Stimulated activated CD4-positive, alpha-beta T cell treated with anti-CD3 and anti-CD28 coated beads, TNF-alpha, amount 100 ng/mL, for 4 hours (primary cell): ENCODE data around the gene PPIG.
"Not testable (repeated sequence)": the region's sequence is repeated elsewhere in the genome, so short reads cannot be mapped to it uniquely, and the experiment has no call there.

Experiments used
- DNase-seq, 3 experiments: peaks; one replicate each; pipeline ENCODE4 v3.0.0-alpha.2; 2020; ENCODE audit warnings: low read depth in 3 of 3

PPIG gene

DNA sequence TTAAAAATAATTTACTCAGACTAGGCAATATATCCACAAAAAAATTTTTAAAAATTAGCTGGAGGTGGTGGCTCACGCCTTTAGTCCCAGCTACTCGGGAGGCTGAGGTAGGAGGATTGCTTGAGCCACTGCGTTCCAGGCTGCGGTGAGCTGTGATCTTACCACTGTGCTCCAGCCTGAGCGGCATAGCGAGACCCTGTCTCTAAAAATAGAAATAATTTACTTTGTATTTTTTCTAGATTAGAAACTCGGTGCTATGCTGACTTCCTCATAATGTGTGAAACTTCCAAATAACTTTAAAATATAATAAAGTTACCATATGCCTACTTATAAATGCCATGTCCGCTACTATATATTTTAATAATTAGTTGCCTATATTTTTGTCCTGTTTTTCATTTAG is 6.7 kb downstream of the PPIG start:
- DNase-seq = no peak

DNA sequence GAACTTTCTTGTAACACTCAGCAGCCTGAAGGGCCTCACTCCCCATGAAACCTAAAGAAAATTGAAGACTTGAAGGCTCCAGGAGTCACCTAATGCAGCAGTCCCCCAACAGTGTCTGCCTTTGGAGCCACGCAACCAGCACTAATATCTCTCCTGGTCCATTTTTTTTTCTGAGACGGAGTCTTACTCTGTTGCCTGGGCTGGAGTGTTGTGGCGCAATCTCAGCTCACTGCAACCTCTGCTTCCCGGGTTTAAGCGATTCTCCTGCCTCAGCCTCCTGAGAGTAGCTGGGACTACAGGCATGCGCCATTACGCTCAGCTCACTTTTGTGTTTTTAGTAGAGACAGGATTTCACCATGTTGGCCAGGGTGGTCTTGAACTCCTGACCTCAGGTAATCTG is 12.4 kb downstream of the PPIG start:
- not testable (repeated sequence) for DNase-seq

DNA sequence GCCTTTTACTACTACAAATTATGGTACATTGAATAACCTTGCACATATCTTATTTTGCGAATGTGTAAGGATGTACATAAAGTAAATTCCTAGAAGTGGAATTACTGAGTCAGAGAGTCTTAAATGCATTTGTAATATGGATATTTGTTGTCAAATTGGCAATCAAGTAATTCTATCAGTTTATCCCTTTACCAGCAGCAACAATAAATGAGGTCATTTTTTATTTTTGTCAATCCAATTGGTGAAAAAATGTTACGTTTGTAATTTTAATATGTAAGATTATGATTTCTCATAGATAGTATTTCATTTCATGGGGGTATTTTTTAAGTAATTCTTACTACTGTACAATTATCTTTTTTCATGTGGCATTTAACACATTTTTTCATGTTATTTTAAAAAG is 14.8 kb downstream of the PPIG start:
- DNase-seq = no peak

DNA sequence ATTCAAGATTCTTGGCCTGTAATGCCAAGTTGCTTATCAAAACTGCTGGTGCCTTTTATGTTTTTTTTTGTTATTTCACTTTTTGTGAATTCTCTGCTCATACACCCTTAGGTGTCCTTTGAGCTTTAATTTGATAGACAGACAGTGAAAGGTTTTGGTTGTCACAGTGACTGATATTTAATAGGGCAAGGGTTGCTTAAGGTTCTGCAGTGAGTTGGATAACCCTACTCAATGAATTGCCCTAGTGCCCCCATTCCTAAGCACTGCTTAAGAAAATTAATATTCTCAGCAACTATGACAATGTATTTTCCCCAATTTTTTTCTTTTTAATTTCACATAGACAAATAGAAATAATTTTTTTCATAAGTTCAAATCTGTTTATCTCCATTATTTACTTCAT is 15.4 kb downstream of the PPIG start:
- no peak for DNase-seq

DNA sequence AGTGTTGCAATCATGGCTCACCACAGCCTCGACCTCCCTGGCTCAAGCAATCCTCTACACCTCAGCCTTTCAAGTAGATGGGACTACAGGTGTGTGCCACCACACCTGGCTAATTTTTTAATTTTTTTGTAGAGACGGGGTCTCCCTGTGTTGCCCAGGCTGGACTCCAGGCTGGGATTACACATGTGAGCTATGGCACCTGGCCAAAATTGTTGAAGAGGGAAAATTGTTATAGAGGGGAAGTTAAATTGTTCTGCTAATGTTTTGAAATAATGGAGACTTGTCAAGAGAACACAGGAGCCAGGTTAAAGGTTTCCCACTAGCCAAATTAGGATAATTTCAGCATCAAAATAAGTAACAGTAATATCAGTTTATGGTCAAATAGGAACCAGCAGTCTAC is 25.1 kb downstream of the PPIG start:
- DNase-seq = no peak

DNA sequence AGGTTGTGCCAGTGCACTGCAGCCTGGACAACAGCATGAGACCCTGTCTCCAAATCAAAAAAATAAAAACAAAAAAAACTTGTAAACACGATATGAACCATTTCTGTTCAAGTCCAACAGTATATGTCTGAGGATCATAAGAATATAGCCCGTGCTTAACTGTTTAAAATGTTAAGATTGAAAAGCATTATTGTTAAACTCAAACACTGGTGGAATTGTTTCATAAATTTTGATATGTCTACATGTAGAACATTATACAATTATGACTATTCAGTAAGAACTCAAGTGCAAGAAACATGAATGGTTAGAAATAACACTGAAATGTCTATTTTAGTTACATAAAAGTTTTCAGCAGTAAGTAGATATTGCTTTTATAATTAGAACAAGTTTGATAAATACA is 29.7 kb downstream of the PPIG start:
- no peak for DNase-seq

DNA sequence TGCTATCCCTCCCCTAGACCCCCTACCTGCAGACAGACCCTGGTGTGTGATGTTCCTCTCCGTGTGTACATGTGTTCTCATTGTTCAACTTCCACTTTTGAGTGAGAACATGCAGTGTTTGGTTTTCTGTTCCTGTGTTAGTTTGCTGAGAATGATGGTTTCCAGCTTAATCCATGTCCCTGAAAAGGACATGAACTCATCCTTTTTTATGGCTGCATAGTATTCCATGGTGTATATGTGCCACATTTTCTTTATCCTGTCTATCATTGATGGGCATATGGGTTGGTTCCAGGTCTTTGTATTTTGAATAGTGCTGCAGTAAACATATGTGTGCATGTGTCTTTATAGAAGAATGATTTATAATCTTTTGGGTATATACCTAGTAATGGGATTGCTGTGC is 31.8 kb downstream of the PPIG start:
- not testable (repeated sequence) for DNase-seq

DNA sequence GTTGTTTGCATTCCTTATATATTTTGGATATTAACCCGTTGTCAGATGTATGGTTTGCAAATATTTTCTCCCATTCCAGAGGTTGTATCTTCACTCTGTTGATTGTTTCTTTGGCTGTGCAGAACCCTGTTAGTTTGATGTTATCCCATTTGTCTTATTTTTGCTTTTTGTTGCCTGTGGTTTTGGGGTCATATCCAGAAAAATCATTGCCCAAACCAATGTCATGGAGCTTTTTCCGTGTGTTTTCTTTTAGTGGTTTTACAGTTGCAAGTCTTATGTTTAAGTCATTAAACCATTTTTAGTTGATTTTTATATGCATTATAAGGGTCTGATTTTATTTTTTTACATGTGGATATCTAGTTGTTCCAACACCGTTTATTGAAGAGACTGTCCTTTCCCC is 35.8 kb downstream of the PPIG start:
- DNase-seq = no peak

DNA sequence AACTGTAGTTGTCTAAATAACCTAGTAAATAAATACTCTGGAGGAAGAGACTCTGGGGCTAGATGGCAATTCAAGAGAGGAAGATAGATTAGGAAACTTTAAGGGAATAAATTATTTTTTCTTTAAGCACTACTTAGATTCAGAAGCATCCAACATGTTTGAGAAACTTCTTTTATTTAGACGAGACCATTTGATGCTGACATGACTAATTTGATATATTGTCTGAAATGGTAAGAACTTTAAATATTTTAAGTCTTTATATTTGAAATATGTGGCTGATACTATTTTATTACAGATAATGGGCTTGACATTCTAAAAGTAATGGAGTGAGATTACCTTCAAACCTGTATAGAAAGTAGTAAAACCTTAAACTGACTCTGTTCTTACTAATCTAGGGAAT is 36.4 kb downstream of the PPIG start:
- DNase-seq = no peak

DNA sequence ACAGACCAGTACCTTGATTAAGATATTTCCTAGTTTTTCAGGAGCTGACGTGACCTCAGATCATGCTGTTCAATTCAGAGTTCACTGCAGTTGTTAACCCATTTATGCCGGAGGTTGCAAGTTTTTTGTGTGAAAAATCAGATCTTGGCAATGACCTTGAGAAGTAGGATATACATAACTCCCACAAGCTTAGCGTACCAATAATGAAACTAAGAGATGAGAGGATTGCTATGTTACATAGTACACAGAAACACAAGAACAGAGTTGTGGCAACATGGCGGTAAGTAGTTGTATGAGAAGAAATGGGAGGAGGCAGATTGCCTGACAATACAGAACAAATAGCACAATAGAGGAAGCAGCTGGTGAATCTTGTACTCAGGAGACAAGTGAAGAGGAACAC is 39.1 kb downstream of the PPIG start:
- DNase-seq = no peak

DNA sequence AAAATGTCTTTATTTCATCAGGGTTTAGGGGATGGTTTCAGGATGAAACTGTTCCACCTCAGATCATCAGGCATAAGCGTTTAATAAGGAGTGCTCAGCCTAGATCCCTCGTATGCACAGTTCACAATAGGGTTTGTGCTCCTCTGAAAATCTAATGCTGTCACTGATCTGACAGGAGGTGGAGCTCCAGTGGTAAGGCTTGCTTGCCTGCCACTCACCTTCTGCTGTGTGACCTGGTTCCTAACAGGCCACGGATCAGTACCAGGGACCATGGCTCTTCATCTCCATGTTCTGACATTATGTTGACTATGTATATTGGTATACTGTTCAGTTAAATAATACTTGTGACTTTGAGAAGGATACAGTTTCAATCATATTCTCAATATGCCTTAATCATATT is 41.6 kb downstream of the PPIG start:
- DNase-seq = no peak

DNA sequence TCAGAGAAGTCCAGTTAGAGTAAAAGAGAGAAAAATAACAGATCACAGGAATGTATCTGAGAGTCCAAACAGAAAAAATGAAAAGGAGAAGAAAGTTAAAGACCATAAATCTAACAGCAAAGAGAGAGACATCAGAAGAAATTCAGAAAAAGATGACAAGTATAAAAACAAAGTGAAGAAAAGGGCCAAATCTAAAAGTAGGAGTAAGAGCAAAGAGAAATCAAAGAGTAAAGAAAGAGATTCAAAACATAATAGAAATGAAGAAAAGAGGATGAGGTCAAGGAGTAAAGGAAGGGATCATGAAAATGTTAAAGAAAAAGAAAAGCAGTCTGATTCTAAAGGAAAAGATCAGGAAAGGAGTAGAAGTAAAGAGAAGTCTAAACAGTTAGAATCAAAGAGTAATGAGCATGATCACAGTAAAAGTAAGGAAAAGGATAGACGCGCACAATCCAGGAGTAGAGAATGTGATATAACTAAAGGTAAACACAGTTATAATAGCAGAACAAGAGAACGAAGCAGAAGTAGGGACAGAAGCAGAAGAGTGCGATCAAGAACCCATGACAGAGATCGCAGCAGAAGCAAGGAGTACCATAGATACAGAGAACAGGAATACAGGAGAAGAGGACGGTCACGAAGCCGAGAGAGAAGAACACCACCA is 52.4 kb downstream of the PPIG start:
- no peak for DNase-seq

DNA sequence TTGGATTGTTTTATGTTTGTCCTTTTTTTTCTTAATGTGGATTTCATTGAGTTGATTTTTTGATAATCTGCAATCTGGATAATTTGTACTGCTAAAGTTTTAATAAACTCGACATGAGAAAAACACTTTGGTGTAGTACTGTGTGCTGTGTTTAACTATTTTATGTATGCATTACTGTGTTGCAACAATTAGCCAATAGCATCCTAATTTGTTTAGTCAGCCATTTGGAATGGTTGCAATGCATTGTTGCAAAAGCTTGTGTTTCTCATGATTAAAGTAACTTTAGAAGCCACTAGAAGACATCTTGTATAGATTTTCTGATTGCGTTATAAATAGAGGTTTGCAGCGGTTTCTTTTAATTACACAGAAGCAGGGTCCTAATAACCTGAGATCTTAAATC is 53.5 kb downstream of the PPIG start:
- DNase-seq = no peak

DNA sequence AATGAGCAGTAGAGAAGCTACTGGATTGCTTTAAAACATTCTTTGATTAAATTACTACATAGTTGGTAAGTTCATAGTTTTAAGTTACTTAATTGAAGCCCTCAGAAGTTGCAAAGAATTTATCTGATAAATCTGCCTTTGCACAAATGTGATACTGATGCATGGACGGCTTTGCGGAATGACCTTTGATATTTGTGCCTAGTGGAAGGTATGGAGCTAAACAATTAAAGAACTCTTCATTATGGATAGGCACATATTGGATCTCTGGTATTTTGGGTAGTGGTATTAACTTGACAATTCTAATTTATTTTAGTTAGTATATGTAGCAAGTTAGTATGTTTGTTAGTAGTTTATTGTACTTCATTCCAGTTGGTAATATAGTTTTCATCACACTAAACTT is 56.0 kb downstream of the PPIG start:
- no peak for DNase-seq

DNA sequence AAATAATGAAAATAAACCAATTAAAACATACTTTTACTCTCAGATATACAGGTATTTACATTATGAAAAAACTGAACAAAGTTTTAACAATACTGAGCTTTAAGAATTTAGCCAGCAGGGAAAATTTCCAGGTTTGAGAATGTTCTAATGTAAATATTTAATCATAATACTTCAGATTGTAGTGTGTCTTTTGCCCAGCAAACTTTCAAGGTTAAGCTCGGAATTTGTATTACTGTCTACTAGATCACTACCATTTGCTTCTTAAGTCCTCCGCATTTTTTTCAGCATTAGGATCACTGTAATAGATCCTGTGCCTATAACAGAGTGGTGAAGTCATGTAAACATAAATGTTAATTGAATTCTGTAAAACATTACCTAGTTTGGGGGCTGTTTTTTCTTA is 57.3 kb downstream of the PPIG start:
- DNase-seq = no peak

DNA sequence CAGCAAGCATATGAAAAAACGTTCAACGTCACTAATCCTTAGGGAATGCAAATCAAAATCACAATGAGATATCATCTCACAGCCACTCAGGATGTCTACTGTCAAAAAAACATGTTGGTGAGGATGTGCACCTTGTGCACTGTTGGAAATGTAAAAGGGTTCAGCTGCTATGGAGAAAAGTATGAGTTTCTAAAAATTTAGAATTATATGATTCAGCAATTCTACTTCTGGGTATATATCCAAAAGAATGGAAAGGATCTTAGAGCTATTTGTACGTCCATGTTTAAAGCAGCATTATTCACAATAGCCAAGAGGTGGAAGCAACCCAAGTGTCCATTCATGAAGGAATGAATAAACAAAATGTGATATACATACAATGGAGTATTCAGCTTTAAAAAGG is 60.0 kb downstream of the PPIG start:
- DNase-seq = no peak

DNA sequence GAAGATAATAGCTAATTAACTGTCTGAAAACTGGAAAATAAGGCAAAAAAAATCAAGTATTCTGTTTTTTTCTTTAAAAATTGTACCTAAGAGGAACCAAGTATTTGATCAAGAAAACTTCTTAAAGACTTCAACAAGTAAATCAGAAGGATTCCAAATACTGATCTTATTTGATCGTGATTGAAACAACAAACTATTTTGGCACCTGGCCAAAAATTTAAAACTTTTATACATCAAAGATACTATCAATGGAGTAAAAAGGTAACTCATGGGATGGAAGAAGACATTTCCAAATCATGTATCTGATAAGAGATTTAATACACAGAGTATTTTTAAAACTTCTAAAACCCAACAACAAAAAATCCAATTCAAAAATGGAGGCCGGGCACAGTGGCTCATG is 63.3 kb downstream of the PPIG start:
- no peak for DNase-seq

DNA sequence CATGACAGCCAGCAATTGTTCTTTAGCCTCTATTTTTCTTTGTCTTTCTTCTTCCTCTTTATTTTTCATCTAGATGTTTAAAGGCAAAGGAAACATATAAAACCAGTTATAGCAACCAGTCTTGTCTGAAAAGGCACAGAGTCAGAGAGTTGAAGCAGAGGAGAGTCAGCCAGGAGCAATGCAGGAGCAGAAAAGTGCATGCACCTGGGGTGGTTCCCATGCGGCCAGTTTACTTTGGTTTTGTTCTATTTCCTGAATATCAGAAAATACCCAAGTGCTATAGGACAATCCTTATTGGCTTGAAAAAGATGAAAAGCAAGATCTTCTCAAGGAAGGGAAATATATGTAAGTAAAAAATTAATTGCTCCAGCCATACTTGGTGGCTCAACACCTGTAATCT is 65.1 kb downstream of the PPIG start:
- no peak for DNase-seq

DNA sequence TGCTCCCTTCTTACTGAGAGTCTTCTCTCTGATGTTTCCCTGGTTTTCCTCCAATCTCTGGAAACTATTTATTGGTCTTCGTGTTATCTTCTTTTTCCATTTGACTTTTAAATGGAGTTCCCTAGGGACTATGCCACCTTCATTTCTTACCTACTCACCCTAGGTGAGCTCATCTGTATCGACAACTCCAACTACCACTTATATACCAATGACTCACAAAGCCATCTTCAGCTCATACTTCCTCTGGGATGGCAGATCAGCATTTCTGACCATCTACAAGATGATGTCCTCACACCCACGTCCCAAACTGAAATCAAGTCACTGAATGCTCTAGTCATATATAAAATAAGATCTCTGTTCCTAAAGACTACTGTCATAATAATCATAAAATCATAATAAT is 69.5 kb downstream of the PPIG start:
- DNase-seq = no peak

DNA sequence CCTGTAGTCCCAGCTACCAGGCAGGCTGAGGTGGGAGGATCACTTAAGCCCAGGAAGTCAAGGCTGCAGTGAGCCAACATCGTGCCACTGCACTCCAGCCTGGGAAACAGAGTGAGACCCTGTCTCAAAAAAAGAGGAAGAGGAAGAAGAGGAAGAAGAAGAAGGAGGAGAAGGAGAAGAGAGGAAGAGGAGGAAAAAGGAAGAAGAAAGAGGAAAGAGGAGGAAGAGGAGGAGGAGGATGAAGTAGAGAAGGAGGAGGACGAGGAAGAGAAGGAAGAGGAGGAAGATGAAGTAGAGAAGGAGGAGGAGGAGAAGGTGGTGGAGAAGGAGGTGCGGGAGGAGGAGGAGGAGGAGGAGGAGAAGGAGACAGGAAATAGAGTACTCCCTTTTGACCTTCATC is 72.0 kb downstream of the PPIG start:
- DNase-seq = no peak

DNA sequence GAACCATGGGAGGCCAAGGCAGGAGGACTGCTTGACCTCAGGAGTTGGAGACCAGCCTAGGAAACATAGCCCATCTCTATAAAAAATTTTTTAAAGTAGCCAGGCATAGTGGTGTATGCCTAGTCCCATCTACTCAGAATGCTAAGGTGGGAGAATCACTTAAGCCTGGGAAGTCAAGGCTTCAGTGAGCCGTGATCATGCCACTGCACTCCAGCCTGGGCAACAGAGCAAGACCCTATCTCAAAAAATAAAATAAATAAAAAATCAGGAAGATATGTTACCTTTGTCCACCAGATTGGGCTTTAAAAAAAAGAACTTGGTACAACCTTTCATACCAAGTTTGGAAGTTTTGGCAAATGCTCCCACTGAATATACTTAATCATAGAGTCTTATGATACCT is 74.7 kb downstream of the PPIG start:
- no peak for DNase-seq

DNA sequence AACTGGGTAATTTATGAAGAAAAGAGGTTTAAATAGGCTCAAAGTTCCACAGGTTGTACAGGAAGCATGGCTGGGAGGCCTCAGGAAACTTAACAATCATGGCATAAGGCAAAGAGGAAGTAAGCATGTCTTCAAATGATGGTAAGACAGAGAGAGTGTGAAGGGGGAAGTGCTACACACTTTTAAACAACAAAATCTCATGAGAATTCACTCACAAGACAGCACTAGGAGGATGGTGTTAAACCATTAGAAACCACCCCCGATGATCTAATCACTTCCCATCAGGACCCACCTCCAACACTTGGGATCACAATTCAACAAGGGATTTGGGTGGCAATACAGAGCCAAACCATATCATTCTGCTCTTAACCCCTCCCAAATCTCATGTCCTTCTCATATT is 75.2 kb downstream of the PPIG start:
- DNase-seq = no peak

DNA sequence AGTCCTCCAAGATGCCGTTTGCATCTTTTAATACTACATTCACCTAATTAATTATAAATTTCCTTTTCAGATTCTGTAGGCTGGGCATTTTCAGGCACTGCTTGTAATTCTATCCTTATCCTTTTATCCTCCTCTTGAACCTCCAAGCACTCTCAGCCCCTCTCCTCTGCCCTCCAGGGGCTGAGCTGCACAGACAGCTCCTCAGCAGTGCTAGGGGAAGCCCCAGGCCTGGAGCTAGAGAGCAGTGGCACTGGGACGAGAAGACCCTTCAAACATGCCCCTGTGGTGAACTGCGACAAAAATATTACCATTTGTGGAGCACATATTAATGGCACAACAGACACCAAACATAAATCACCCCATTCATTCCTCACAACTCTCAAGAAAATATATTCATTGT is 77.1 kb downstream of the PPIG start:
- DNase-seq = no peak

DNA sequence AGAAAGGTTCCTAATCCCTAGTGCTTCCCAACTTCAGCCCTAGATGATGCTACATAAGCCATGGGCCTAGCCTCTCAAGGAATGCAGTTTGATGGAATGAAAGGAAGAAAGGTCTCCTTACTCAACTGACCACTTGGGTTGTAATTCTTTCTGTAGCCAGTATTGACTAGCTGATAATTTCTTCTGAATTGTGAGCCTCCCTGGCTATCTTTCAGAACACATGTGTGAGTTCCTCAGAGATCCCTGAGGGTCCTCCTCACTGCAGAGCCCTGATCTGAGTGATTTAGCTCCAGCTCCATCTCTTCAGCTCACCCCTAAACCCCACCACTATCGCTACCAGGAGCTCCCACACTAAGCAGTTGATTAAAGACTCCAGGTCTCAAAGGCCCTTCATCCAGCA is 78.6 kb downstream of the PPIG start:
- DNase-seq = no peak

DNA sequence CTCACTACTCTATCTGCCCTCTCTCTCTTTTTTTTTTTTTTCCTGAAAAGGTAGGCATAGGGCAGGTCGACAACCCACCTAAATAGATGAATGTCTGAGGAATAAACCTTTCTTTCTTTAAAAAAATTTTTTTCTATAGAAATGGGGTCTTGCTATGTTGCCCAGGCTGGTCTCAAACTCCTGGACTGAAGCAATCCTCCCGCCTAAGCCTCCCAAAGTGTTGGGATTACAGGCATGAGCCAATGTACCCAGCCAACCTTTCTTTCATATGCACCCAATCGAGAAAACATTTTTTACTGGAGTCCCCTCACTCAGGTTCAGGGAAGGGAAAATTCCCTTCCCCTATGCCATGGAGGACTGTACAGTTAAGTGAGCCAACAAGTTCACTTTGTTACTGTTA is 79.1 kb downstream of the PPIG start:
- DNase-seq = no peak
